Activated CD4-positive, alpha-beta T cell treated with anti-CD3 and anti-CD28 coated beads, Interleukin-2, amount 10 ng/mL, durations not matched to agents 7 days and 5 days (primary cell): ENCODE results near the gene TAOK2. TPM values are rescaled to one million over a fixed set of nuclear protein-coding genes. Genes with fewer than 3 reads are reported as not detected.
"Not testable (repeated sequence)": the region's sequence is repeated elsewhere in the genome, so short reads cannot be mapped to it uniquely, and the experiment has no call there.

Experiments
- CTCF ChIA-PET: fragments of 350-600 bp; sonication (Branson Sonifier 250); formaldehyde crosslinking; loops from one replicate; lab custom pipeline; 2021; ENCODE audit warnings: antibody characterized with exemption; lab: Charles Lee
- POLR2A ChIA-PET: fragments of 350-600 bp; sonication (Branson Sonifier 250); formaldehyde crosslinking; loops from one replicate; lab custom pipeline; 2021; ENCODE audit warnings: antibody characterized with exemption; lab: Charles Lee
- DNase-seq: peaks from one replicate; pipeline ENCODE4 v3.0.0-alpha.2; 2020
- H3K27ac Mint-ChIP-seq: one replicate; pipeline ENCODE4 v1.8.0; 2021; ENCODE audit warnings: mild to moderate bottlenecking, moderate library complexity, mixed read lengths
- H3K27me3 Mint-ChIP-seq: one replicate; pipeline ENCODE4 v1.8.0; 2021; ENCODE audit warnings: mixed read lengths
- H3K36me3 Mint-ChIP-seq: one replicate; pipeline ENCODE4 v1.8.0; 2021; ENCODE audit warnings: low read depth, mixed read lengths
- H3K4me1 Mint-ChIP-seq: one replicate; pipeline ENCODE4 v1.8.0; 2021; ENCODE audit warnings: mixed read lengths
- H3K4me3 Mint-ChIP-seq: one replicate; pipeline ENCODE4 v1.8.0; 2021; ENCODE audit warnings: mild to moderate bottlenecking, moderate library complexity, mixed read lengths
- H3K9me3 Mint-ChIP-seq: one replicate; pipeline ENCODE4 v1.8.0; 2021; ENCODE audit warnings: mixed read lengths
- total RNA-seq, 2 experiments: library from RNA; stranded (reverse); gene quantifications; one replicate each; pipeline ENCODE4 v1.2.3, GENCODE V29; 2021

The TAOK2 gene
- 10 to 100 TPM; 47.7 to 48.8 TPM for total RNA-seq

DNA sequence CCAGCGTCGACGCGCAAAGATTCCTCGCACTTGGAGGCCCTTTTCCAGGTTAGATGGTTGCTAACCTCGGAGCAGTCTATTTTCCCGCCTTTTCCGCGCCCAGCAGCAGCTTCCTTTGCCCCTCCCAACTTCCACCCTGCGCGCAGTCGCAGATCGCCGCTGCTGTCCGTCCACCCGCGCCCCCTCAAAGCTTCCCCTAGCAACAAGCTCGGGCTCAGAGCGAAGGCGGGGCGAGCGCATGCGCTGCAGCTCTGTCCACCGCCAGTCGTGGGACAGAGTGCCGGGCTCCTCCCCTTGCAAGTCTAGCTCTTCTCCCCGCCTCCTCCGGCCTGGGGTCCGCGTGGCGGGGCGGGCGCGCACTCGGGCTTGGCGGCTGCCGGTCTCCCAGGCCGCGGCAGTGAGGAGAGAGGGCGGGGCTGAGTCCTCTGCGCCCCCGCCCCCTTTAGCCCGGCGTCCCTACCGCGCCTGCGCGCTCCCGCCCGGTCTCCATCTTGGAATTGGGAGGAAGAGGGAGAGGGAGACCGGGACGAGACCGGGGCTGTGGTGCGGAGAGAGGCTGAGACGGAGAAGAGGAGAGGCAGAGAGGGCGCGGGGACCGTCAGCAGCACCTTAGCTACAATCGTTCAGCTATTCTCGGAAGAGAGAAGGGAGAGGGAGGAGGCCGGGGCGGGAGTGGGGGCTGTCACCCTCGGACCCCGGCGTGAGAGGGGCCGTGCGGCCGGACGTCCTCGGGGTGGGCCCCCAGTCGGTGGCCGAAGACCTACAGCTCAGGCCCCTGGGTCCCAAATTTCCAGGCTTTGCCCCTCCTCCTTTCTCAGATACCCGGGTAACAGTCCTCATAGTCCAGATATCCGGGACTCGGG is at the start of gene TAOK2:
Gene TAOK2 (plus strand): TSS at position 485 of the 863 bp plus-strand sequence. CDS start 3,905 bp downstream, outside the sequence.
- peak; percentile 96 for DNase-seq
- ChIA-PET CTCF (interaction anchor here (0.7 to 3.2 kb wide), 16 partner anchors 10 to 282 kb away, joined by 3 to 26 read pairs (median 3); partner anchors contain the start of genes ALDOA, HIRIP3 and TMEM219), POLR2A (interaction anchor here (0.9 to 1.0 kb wide), 3 partner anchors 11 to 165 kb away, joined by 3 to 5 read pairs (median 3); partner anchors contain the start of gene TMEM219)
- H3K27me3 Mint-ChIP-seq: no peaks in the 10 kb centered on the region
- H3K4me3 Mint-ChIP-seq: peak within 1 kb of the TSS; percentile 87
- peaks cover 4% of the 10 kb centered on the region for H3K9me3 Mint-ChIP-seq
- H3K4me1 Mint-ChIP-seq: peaks cover 35% of the 10 kb centered on the region
- peak within 1 kb of the TSS; percentile 92 for H3K27ac Mint-ChIP-seq
- H3K36me3 Mint-ChIP-seq: peaks cover 24% of the 10 kb centered on the region

DNA sequence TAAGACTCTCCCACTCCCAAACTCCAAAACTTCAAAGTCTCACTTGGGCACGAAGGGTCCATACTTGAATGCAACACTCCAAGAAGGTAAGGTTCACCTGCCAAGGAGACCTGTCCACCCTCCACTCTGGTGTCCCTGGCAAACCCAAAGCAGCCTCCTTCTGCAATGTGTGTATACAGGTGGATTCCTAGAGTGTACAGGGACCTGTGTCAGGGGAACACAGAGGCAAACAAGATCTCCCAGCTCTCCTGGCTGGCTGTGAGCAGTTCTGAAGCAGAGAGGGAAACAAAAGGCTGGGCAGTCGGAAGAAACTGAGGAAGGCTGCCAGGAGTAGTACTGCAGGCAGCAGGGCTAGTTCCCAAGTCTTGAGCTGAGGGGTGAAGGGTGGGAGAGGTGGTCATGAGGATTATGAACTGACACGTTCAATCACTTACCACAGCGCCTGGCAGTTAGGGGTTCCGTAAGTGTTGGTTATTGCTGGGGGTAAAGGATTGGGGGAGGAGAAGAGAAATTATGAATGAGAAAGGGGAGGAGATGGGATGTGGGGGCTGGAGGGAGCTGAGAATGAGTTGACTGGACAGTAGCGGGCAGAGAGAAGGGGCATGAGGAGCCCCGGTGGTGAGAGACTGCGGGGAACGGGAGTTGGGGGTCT is 48.4 kb upstream of the TAOK2 start:
- Mint-ChIP-seq H3K36me3 (peaks cover 17% of the 10 kb centered on the region), H3K9me3 (no peaks in the 10 kb centered on the region), H3K4me1 (peaks cover 40% of the 10 kb centered on the region), H3K27me3 (no peaks in the 10 kb centered on the region), H3K4me3 (peak overlapping the region; percentile 89), H3K27ac (peak overlapping the region; percentile 85)
- POLR2A ChIA-PET: interaction anchor here (1.3 kb wide), 1 partner anchor 37 kb away, joined by 3 read pairs; the partner anchor contains the start of gene TMEM219
- CTCF ChIA-PET: interaction anchor here (0.8 to 1.6 kb wide), 4 partner anchors 10 to 48 kb away, joined by 3 to 8 read pairs (median 4); partner anchors contain the start of genes ASPHD1, SEZ6L2 and TMEM219
- DNase-seq: no peak

DNA sequence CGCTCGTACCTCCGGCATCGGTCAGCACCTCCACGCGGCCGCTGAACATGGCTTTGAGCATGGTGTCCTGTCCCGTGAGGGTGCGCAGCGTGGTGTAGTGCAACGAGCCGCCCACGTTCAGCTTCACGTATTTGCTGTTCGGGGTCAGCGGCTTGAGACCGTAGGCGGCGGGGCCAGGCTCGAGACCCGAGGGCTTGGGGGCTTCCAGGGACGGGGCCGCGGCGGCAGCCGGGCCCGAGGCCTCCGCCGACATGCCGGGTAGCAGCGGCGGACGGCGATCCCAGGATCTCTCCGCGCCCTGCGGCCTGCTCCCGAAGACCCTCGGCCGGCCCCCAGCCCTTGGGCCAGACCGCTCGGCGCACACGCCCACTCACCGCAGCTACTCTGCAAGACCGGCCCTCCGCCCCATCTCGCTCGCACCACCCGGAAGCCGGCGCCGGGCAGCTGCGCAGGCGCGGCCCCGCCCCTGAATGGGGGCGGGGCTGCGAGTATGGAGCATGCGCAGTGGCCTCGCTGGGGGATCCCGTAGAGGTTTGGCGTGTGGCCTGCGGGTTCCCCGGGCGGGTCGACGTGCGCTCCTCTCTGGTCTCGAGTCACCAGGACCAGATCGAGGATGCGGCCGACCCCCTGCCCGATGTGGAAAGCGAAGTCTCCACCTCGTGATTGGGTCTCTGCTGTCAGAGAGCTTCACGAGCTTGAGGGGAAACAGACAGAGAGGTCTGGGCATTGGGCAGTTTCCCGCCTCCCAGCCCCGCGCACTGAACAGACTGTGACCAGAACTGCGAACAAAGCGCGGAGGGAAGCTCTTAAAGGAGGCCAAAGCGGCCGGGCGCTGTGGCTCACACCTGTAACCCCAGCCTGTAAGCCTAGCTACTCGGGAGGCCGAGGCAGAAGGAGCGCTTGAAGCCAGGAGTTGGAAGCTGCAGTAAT is 47.6 kb upstream of the TAOK2 start, which contains the start of gene KCTD13:
Gene KCTD13 (minus strand): TSS at position 446 of the 930 bp plus-strand sequence. CDS start 193 bp downstream, at position 253.
- Mint-ChIP-seq H3K4me3 (peak within 1 kb of the TSS; percentile 89), H3K27ac (peak within 1 kb of the TSS; percentile 94), H3K9me3 (no peaks in the 10 kb centered on the region), H3K27me3 (no peaks in the 10 kb centered on the region), H3K36me3 (peaks cover 10% of the 10 kb centered on the region), H3K4me1 (peaks cover 36% of the 10 kb centered on the region)
- ChIA-PET CTCF (interaction anchor here (0.7 to 1.6 kb wide), 10 partner anchors 9 to 225 kb away, joined by 3 to 8 read pairs (median 3); partner anchors contain the start of genes ASPHD1, SEZ6L2 and TMEM219), POLR2A (interaction anchor here (1.3 kb wide), 1 partner anchor 36 kb away, joined by 3 read pairs; the partner anchor contains the start of gene TMEM219)
- DNase-seq: peak; percentile 86

DNA sequence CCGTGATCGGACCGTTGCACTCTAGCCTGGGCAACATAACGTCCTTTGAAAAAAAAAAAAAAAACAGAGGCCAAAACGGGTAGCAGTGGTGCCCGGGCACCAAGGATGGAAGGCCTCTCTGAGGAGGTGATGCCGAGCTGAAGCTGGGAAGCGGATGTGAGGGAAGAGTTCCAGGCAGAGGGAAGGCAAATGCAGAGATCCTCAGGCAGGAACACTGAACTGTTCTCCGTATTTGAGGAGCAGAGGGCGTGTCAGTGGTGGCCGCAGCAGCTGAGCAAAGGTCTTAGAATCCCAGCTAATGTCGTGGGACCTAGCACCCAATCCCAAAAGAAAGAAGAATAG is 47.0 kb upstream of the TAOK2 start:
- Mint-ChIP-seq H3K9me3 (no peaks in the 10 kb centered on the region), H3K4me1 (peaks cover 36% of the 10 kb centered on the region), H3K4me3 (peak overlapping the region; percentile 89), H3K36me3 (peaks cover 8% of the 10 kb centered on the region), H3K27me3 (no peaks in the 10 kb centered on the region), H3K27ac (peak overlapping the region; percentile 94)
- ChIA-PET POLR2A (interaction anchor here (1.3 kb wide), 1 partner anchor 35 kb away, joined by 3 read pairs; the partner anchor contains the start of gene TMEM219), CTCF (interaction anchor here (0.7 to 1.6 kb wide), 8 partner anchors 9 to 226 kb away, joined by 3 to 8 read pairs (median 3); partner anchors contain the start of genes ASPHD1, SEZ6L2 and TMEM219)
- DNase-seq: no peak

DNA sequence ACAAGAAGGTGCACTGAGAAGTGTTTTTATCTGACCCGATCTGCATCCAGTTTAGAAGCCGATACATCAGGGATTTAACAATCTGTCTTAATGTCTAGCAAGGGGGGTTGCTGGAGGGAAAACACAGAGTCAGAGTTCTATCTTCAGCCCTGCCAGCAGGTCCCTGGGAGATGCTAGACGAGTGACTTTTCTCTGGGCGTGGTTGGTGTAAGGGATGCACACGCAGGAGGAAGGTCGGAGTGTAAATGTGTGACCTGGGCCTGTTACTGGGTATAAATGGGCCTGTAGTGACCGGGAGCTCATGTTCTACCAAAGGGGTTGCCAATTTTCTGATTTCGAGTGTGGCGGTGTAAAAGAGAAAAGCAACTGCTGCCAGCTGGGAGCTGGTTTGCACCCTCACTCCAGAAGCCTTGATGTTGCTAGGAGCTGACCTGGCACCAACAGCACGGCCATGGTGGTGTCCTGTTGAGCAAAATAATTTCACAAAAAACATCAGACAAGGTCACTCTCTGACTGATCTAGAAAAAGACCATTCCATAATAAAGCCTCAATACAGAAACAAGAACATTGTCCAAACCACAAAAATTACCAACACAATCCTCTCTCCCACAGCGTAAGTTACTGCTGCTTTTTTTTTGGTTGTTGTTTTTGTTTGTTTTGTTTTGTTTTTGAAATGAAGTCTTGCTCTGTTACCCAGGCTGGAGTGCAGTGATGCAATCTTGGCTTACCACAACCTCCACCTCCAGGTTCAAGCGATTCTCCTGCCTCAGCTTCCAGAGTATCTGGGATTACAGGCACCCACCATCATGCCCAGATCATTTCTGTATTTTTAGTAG is 46.4 kb upstream of the TAOK2 start:
- H3K36me3 Mint-ChIP-seq: peaks cover 8% of the 10 kb centered on the region
- no peaks in the 10 kb centered on the region for H3K9me3 Mint-ChIP-seq
- ChIA-PET CTCF (interaction anchor here (0.7 to 1.5 kb wide), 5 partner anchors 8 to 227 kb away, joined by 3 to 5 read pairs (median 3); no protein-coding TSS in a partner anchor), POLR2A (no interaction called here)
- peak overlapping the region; percentile 89 for H3K4me3 Mint-ChIP-seq
- DNase-seq: no peak
- peaks cover 2% of the 10 kb centered on the region for H3K27me3 Mint-ChIP-seq
- H3K4me1 Mint-ChIP-seq: peaks cover 36% of the 10 kb centered on the region
- peak overlapping the region; percentile 94 for H3K27ac Mint-ChIP-seq

DNA sequence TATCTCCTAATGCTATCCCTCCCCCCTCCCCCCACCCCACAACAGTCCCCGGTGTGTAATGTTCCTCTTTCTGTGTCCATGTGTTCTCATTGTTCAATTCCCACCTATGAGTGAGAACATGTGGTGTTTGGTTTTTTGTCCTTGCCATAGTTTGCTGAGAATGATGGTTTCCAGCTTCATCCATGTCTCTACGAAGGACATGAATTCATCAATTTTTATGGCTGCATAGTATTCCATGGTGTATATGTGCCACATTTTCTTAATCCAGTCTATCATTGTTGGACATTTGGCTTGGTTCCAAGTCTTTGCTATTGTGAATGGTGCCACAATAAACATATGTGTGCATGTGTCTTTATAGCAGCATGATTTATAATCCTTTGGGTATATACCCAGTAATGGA is 41.9 kb upstream of the TAOK2 start:
- H3K27me3 Mint-ChIP-seq: peaks cover 17% of the 10 kb centered on the region
- POLR2A ChIA-PET, H3K4me3 Mint-ChIP-seq, CTCF ChIA-PET, H3K36me3 Mint-ChIP-seq, H3K9me3 Mint-ChIP-seq, DNase-seq, H3K27ac Mint-ChIP-seq: not testable (repeated sequence)
- H3K4me1 Mint-ChIP-seq: peaks cover 12% of the 10 kb centered on the region

DNA sequence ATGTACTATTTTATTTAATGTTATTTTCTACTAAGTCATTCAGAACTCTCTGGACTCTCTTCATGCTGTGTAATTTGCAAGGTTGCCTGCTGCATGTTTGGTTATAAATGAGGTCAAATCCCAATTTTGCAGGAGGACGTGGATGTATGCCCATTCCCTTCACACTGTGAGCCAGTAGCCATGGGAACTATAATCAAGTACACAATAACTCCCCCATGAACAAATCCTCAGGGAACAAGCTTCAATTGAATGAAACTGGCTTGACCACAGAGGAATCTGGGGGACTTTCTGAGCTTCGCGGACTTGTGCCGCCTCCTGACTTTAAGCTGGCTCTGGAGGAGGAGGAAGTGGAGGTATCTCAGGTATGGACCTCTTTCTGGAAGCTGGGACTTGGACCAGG is 33.0 kb upstream of the TAOK2 start:
- POLR2A ChIA-PET: no interaction called here
- DNase-seq: no peak
- Mint-ChIP-seq H3K4me3 (no peak overlapping the region), H3K27me3 (peaks cover 4% of the 10 kb centered on the region), H3K4me1 (peaks cover 3% of the 10 kb centered on the region), H3K36me3 (no peaks in the 10 kb centered on the region), H3K9me3 (no peaks in the 10 kb centered on the region), H3K27ac (no peak overlapping the region)
- CTCF ChIA-PET: no interaction called here

DNA sequence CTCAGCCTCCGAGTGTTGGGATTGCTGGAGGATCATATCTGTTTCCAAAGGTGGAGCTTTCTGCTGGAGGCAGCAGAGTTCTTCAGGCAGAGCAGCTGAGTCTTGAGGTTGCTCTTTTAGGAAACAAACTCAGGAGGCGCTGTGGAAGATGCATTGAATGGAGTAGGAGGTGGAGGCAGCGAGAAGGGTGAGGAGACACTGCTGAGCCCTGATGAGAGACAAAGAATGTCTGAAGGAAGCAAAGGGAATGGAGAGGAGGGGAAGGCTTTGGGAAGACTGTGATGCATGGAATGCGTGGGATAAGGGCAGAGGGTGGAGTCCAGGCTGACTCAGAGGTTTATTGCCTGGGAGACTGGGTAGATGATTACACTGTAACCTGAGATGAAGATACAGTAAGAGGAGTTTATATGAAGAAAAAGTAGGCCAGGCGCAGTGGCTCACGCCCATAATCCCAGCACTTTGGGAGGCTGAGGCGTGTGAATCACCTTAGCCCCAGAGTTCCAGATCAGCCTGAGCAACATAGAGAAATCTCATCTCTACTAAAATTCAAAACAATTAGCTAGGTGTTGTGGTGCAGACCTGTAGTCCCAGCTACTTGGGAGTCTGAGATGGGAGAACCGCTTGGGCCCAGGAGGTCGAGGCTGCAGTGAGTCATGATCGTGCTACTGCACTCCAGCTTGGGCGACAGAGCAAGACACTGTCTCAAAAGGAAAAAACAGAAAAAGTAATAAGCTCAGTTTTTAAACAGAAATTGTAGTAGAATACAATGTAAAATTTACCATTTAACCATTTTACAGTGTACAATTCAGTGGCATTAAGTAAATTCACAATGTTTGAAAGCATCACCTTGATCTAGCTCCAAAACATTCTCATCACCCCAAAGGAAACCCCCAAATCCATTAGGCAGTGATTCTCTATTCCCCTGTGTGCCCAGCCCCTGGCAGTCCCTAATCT is 29.5 kb upstream of the TAOK2 start:
- Mint-ChIP-seq H3K27ac (peak overlapping the region; percentile 52), H3K9me3 (no peaks in the 10 kb centered on the region), H3K36me3 (no peaks in the 10 kb centered on the region), H3K4me1 (peaks cover 3% of the 10 kb centered on the region), H3K4me3 (no peak overlapping the region), H3K27me3 (peaks cover 4% of the 10 kb centered on the region)
- CTCF ChIA-PET: interaction anchor here (0.6 kb wide), 1 partner anchor 193 kb away, joined by 3 read pairs; no protein-coding TSS in a partner anchor
- POLR2A ChIA-PET: interaction anchor here (0.6 to 1.1 kb wide), 2 partner anchors 18 to 127 kb away, joined by 3 read pairs; partner anchors contain the start of gene TMEM219
- no peak for DNase-seq

DNA sequence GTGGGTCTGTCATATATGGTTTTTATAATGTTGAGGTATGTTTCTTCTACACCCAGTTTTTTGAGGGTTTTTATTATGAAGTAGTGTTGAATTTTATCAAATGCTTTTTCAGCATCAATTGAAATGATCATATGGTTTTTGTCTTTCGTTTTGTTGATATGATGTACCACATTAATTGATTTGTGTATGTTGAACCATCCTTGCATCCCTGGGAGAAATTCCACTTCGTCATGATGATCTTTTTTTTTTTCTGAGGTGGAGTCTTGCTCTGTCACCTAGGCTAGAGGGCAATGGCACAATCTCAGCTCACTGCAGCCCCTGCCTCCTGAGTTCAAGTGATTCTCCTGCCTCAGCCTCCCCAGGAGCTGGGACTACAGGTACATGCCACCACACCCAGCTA is 25.8 kb upstream of the TAOK2 start:
- ChIA-PET CTCF (no interaction called here), POLR2A (no interaction called here)
- Mint-ChIP-seq H3K4me3 (no peak overlapping the region), H3K9me3 (peaks cover 5% of the 10 kb centered on the region), H3K4me1 (peaks cover under 1% of the 10 kb centered on the region), H3K36me3 (peaks cover 3% of the 10 kb centered on the region), H3K27ac (no peak overlapping the region), H3K27me3 (peaks cover 2% of the 10 kb centered on the region)
- DNase-seq: no peak

DNA sequence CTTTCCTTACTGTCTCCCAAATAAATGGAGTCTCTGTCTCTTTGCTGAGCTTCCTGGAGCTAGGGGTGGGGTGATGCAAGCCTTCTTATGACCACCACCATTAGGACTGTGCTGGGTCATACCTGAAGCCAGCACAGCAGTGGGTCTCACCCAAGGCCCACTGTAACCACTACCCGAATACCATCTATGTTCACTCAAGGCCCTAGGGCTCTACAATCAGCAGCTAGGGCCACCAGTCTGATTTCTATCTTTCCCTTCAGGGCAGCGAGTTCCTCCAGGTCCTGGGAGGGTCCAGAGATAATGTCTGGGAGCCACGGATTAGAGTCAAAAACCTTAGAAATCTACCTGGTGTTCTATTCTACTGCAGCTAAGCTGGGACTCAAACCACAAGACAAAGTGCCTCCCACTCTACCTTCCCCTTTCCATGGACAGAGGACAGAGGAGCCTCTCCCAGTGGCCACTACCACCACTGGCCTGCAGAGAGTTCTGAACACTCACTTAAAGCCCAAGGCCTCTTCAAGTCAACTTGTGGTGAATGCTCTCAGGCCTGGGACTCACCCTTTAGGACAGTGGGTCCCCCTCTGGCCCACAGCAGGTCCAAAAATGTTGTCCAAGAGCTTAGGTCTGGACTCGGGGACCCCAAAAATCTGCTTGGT is 22.7 kb upstream of the TAOK2 start:
- ChIA-PET CTCF (interaction anchor here (1.6 kb wide), 1 partner anchor 10 kb away, joined by 4 read pairs; the partner anchor contains the start of gene TMEM219), POLR2A (no interaction called here)
- Mint-ChIP-seq H3K4me3 (no peak overlapping the region), H3K27ac (no peak overlapping the region), H3K27me3 (peaks cover 5% of the 10 kb centered on the region), H3K4me1 (no peaks in the 10 kb centered on the region), H3K9me3 (peaks cover 5% of the 10 kb centered on the region), H3K36me3 (peaks cover 3% of the 10 kb centered on the region)
- no peak for DNase-seq
